ENCODE measurements around the gene TASOR2. TPM values are rescaled to one million over a fixed set of nuclear protein-coding genes. Genes with fewer than 3 reads are reported as not detected.

Gene TASOR2
- total and polyA plus RNA-seq, 2 of the 4 experiments (the other 2 are of a cell fraction), result 19.4 to 53.6 TPM

- no peak overlapping the region for H2AK5ac ChIP-seq (ENCODE audit: low read depth, low read length)
- no peak overlapping the region for H4K91ac ChIP-seq (ENCODE audit: insufficient read depth, low read depth, low read length)
- no peak overlapping the region for H3K23ac ChIP-seq (ENCODE audit: low read depth, low read length)
- no peak overlapping the region for H2BK20ac ChIP-seq (ENCODE audit: low read depth, low read length)
- no peaks in the 10 kb centered on the region for H3K9me3 ChIP-seq (ENCODE audit: control insufficient read depth, insufficient read depth, low read length)
- BruUV-seq (replicated peaks), result no TSS peak
- no peaks in the 10 kb centered on the region for H3K4me1 ChIP-seq (ENCODE audit: control insufficient read depth, insufficient read depth, low read length)
- no peaks in the 10 kb centered on the region for H3K9me1 ChIP-seq (ENCODE audit: insufficient read depth, low read length)
- no peak overlapping the region for H3K27ac ChIP-seq (ENCODE audit: insufficient read depth, low read length)
- H2BK120ac ChIP-seq (ENCODE audit: low read depth, low read length), result no peak overlapping the region
- no peak for ATAC-seq (ENCODE audit: low read depth)
- 92% methylated on average over 10 of the region's 11 CpGs; no CpG with 5 or more reads in 1 of the 2 experiments for WGBS, 2 experiments (ENCODE audit: extremely low coverage in 2 of 2, insufficient read length in 1 of 2)
- H3K27me3 ChIP-seq (ENCODE audit: control insufficient read depth, insufficient read depth, low read length), result no peaks in the 10 kb centered on the region
- no peak overlapping the region for H2BK15ac ChIP-seq (ENCODE audit: low read depth, low read length)
- H2AK9ac ChIP-seq (replicated peaks; ENCODE audit: low read depth, low read length, poor library complexity), result no peak overlapping the region
- dilution Hi-C loops (cut with HindIII; ENCODE audit: low sequenced_read_pairs, unreplicated experiment) (no loop called here), intact Hi-C loops (cut with micrococcal nuclease) (no loop called here), in situ Hi-C loops (cut with MboI; ENCODE audit: low sequenced_read_pairs) (no loop called here)
- H4K5ac ChIP-seq (ENCODE audit: low read depth, low read length), result no peak overlapping the region
- no peak overlapping the region for H3K9ac ChIP-seq (ENCODE audit: low read depth, low read length)
- CTCF ChIA-PET, result no interaction called here
- peaks cover 19% of the 10 kb centered on the region; the same call in 1 of the 2 replicates for H3K36me3 ChIP-seq (ENCODE audit: control insufficient read depth, insufficient read depth, low read length)
- H3K56ac ChIP-seq (ENCODE audit: extremely low read depth, insufficient read depth, low read length), result no peak overlapping the region
- H3K79me1 ChIP-seq (ENCODE audit: low read depth in 1 of 2, low read length in 2 of 2), result no peaks in the 10 kb centered on the region
- TF ChIP-seq RFX5 (IDR thresholded peaks at IDR 0.05; ENCODE audit: low read depth, low read length), result no peak
- TF ChIP-seq FOS (IDR thresholded peaks at IDR 0.05; ENCODE audit: low read depth, low read length), result no peak
- TF ChIP-seq BHLHE40 (IDR thresholded peaks at IDR 0.05; ENCODE audit: low read depth, low read length), result no peak
- no peak for TF ChIP-seq CTCF (conservative IDR thresholded peaks at IDR 0.05; ENCODE audit: low read depth, low read length)
- no peak for TF ChIP-seq MAZ (IDR thresholded peaks at IDR 0.05; ENCODE audit: borderline replicate concordance, low read depth, low read length)
- no peak for TF ChIP-seq RCOR1 (IDR thresholded peaks at IDR 0.05; ENCODE audit: insufficient replicate concordance, low read length)
- no peak for TF ChIP-seq POLR2A (IDR thresholded peaks at IDR 0.05; ENCODE audit: low read depth, low read length)
- H3K18ac ChIP-seq (ENCODE audit: low read depth, low read length), result no peak overlapping the region
- H3K4me2 ChIP-seq (ENCODE audit: low read depth, low read length), result no peak overlapping the region
- POLR2A ChIA-PET (ENCODE audit: unreplicated experiment), result no interaction called here
- H4K8ac ChIP-seq (ENCODE audit: low read depth in 2 of 2, low read length in 2 of 2), result no peak overlapping the region
- no peak overlapping the region for H3K4me3 ChIP-seq (ENCODE audit: insufficient read depth, low read depth, low read length)
- no peak overlapping the region for H2BK5ac ChIP-seq (ENCODE audit: low read depth, low read length, poor library complexity, severe bottlenecking)
- no peak overlapping the region for H2AFZ ChIP-seq (replicated peaks; ENCODE audit: low read length, poor library complexity)
- no peak overlapping the region for H3K14ac ChIP-seq (replicated peaks; ENCODE audit: low read depth, low read length)
- no peak overlapping the region for H3K4ac ChIP-seq (ENCODE audit: low read depth, low read length)
- no peak for DNase-seq
- no peaks in the 10 kb centered on the region for H4K20me1 ChIP-seq (ENCODE audit: insufficient read depth, low read length)
Measured at GRCh38 chr10:5649746-5650145, 34.9 kb upstream of the TASOR2 start.
